GM21576 (cell line): ENCODE measurements around the gene KCNQ2.

Experiments used
- ATAC-seq: cut with Tn5 transposase; IDR thresholded peaks from one replicate; pipeline ENCODE4 v1.9.1; 2021; ENCODE audit warnings: mild to moderate bottlenecking, moderate library complexity; ENCODE audit not compliant: unreplicated experiment

Gene KCNQ2

DNA sequence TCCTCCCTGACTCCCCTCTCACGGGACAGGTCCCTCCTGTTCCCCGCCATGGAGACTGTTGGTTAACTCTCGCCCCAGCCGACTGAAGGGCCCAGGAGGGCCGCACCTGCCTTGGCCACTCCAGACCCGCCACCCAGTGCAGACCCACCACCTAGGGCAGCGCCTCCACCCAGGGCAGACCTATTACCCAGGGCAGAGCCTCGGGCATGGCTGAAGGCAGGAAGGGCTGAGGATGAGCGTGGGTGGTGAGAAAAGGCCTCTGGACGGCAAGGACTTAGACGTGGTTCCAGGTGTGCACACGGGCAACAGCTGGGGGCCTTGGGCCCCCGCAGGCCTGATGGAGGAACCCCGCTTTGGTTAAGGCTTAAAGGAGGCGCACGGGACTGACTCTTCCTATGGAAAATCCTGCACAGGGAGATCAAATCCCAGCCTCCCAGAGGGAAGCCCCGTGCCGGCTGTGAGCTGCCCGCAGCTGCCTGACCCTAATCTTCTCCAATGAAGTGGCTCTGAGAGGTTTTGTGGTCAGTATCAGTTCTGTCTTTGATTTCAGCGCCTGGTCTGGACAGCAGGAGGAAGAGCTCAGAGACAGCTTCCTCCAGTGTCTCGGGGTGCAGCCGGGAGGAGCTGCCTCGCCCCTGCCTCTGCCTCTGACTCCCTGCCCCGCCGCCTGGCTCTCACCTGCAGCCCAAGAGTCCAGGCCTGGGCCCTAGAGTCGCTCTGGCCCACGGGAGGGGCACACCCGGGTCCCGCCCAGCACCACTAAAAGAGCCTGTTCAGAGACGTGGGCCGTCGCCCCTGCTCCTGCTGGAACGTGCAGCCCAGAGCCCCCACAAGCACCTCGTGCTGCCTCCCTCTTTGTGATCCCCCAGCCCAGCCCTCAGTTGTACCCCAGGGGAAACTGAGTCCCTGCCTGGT is 99.2 kb downstream of the KCNQ2 start:
- ATAC-seq, result no peak

DNA sequence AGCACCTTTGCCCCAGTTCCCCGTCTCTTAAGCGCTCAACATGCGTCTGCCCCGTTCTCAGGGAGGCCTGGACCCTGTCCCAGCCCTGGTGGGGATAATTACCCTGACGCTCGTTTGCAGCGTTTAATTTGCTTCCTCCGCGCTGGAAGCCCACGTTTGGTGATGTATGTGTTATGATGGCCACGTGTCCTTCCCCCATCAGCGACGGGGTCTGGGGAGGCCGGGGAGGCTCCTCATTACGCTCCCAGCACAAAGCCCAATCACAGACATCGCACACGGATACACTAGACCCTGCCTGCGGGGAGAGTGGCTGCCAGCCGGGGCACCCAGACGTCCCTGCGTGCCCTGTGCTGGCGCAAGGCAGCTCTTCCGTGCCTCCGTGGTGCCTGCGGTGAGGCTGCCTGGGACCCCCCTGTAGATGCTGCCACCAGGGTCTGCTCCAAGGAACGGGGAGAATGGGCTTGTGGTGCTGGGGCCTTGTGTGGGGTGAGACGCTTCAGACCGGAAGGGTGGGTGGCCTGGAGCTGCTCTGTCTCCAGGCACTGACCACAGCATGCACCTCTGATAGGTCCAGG is 101.1 kb downstream of the KCNQ2 start:
- ATAC-seq, result no peak

DNA sequence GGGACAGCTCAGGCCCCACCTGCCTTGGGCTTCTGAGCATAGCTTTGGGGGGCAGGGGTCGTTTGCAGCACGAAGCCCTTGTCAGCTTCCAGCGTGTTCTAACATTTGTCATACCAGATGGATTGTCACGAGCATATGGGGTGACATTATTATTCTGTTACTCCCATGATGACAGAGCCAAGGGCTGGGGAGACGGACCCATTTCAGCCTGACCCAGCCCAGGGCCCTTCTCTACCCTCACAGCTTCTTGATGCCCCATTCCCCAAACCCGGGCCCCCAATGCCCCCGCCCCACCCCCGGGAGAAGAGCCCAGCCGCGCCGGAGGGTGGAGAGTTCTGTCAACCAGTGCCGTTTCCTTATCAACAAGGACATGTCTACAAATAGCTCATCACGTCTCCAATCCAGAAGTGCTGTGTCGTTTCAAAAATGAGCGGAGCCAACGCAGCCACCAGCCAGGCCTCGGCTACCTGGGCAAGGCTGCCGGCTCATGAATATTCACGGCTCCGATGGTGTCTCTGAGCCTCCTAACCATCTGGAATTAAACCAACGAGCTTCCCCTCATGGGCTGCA is 101.8 kb downstream of the KCNQ2 start:
- ATAC-seq, result no peak

DNA sequence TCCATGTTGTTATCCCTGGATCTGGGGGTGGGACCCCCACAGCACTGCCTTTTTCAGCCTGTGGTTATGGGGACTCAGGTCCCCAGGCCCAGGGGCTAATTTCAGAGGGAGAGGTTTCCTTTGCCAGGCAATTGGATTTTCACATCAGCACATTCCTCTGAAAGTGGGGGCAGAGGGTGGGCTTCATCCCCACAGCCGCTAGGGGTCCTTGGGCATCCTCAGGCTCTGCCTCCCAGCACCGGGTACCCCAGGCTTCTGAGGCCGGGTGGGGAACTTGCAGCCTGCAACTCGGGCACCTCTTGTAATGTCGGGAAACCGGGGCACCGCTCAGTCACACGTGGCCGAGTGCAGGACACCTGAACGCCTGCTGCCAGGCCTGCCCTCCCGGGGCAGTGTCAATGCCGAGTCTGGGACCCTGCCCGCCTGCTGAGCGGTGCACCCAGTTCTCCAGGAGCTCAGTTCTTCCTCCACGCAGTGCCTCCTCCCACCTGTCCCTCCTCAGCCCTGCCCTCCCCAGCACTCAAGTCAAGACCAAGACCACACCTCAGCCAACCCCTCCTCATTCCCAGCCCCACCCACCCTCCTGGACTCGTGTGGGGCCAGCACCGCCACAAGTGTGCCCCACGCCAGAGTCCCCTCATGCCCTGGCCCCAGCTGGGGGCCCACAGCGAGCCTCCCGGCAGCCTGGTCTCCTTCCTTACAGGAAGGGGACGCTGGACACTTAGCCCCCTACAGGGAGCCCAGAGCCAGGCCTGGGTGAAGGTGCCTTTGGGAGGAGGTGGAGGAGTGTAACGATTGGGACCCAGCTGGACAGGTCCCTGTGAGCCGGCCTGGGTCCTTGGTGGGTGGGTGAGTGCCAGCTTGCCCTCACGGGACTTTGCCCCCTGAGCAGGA is 102.5 kb downstream of the KCNQ2 start:
- ATAC-seq, result no peak

DNA sequence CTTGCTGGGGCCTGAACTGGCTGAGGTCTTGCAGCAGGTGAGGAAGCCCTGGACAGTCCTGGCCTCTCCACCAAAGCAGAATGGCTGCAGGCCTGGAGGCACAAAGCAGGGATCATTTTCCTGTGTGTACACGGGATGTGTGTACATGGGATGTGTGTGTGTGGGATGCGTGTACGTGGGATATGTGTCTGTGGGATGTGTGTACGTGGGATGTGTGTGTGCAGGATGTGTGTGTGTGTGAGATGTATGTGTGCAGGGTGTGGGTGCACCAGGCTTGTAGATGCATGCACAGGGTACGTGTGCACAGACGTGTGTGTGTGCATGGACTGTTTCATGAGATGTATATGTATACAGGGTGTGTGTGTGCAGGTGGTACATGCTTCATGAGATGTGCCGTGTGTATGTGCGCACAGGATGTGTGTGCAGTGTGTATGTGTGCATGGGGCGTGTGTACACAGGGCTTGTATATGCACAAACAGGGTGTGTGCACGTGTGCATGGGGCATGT is 103.4 kb downstream of the KCNQ2 start:
- ATAC-seq, result no peak

DNA sequence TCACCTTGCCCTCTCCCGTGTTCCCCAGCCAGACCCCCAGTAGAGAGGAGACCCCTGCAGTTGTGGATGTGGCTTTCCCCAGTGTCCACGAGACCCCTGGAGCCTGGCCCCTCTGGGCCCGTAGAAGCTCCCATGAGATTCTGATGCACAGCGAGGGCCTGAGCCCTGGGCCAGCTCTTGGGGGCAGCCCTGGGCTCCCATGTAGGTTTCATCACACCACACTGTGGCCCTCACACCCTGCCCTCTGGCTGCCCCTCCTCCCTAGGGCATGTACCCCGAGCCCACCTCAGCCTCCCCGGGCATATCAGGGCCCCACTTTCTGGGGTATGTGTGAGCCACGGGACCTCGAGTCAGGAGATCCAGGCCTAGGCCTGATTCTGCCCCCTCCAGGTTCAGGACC is 104.3 kb downstream of the KCNQ2 start:
- ATAC-seq, result no peak

DNA sequence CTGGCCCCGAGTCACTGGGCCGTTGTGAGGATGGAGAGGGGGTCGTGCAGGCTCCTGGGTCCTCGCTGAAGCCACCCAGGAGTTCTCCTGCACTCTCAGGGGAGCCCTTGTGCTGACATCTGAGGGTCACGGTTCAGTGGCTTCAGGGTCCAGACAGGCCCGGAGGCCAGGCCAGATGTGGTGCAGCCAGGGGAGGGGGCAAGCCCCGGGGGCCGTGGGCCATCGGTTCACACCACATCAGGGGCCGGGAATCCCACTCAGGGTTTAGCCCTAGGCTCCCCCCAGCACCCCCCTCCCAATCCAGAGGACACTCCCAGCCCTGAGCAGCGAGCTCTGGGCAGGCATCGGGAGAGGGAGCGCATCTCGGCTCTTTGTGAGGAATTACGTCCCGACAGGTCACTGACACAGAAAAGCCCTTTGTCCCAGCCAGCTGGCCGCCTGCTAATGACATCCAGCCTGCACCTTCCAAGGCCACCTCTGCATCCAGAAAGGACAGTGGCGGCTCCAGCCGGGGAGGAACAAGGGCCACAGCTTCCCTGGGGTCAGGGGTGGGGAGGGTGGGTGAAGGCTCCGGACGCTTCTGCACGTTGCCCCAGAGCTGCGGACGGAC is 104.9 kb downstream of the KCNQ2 start:
- no peak for ATAC-seq

DNA sequence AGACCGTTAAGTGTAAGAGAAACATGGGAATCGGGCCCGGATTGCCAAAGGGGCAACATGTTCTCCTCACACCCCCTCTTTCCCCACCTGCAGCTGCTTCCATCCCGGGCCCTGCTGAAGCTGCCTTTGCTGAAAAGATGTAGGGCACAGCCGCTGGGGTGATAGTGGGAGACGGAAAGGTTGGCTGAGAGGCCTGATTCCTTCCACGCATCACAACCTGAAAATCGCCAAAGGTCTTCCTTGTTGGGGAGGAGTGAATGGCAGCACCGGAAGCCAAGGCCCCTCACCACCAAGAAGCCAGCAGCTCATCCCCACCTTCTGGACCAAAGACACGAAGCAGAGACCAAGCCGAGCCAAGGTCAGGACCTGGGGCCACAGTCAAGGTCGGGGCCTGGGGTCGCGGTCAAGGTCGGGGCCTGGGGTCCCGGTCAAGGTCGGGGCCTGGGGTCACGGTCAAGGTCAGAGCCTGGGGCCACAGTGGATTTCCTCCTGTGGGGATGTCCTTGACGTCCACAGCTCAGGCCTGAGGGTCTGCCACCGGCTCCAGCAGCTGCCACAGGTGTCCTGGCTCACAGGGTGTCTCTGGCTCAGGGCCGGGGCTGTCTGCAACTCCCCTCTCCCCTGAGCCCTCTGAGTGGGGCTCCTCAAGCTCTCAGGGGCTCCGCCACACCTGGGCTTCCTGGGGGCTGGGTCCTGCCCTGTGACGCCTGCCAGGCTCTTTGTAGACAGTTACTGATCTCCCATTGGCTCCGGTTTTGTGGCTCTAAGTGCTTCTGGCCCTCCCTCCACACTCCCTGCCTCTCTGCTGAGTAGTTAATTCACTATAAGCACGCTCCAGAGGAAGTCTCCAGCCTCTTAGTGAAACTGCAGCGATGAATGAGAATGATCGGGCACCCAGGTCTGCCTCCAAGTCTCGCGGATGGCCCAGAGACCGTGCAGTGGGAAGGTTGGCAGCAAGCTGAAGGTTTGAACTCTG is 105.8 kb downstream of the KCNQ2 start:
- no peak for ATAC-seq

DNA sequence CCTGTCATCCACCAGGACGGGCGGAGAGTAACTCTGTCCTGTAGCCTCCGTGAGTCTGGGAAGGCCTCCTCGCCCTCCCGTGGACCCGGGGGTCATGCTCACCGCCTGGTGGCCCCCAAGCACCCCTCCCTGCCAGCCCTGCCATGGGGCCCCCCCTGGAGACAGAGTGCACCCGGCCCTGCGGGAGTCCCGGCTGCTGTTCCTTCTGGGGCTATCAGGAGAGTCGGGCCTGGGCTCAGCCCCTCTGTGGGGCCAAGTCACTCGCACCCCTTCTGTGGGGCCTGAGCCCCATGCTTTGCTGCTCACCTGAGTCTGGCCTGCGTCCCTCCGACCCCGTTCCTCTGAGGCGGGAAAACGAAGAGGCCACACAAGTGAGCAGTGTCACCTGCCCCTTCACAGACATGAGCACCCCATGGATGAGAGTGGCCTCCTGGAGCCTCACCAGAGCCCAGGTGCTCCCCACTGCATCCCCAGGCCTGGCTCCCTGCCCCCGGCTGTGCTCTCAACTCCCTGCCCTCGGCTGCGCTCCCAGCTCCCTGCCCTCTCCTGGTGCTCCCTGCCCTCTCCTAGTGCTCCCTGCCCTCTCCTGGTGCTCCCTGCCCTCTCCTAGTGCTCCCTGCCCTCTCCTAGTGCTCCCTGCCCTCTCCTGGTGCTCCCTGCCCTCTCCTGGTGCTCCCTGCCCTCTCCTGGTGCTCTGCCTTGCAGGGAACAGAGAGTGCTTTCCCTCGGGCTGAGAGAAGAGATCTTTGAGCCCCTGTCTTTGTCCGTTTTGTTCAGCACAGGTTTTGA is 106.7 kb downstream of the KCNQ2 start:
- ATAC-seq, result no peak

DNA sequence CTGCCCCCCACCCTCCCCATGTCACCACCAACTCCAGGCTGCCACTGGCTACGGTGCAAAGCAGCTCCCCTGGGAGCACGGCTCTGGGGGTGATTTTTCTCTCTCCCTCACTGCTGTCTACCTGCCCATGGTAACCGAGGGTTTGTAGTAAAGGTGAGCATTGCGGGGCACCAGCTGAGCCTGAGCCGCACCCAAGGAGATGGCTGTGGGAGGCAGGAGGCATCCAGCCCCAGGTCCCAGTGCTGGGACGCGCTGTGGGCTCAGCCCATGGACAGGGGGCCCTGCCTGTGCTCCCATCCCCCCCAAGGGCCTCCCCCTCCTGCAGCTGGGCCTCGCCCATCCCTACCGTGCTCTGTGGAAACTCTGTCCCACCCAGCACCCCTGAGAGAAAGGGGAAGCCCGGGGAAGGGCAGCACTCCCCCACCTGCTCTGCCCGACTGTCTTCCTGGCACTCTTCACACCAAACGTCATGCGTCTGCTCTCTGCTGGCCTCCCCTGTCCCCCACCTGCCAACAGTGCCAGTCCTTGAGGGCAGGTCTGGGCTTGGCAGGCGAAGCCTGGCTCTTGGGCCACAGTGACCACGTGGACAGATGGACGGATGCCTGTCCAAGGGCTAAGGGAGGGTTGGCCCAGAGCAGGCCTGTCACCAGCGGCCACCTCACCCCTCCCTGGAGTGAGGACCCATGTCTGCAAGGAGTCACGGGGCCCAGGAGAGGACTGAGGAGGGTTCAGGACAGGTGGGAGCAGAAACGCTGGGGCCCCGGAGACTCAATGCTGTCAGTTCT is 107.5 kb downstream of the KCNQ2 start:
- ATAC-seq, result no peak

DNA sequence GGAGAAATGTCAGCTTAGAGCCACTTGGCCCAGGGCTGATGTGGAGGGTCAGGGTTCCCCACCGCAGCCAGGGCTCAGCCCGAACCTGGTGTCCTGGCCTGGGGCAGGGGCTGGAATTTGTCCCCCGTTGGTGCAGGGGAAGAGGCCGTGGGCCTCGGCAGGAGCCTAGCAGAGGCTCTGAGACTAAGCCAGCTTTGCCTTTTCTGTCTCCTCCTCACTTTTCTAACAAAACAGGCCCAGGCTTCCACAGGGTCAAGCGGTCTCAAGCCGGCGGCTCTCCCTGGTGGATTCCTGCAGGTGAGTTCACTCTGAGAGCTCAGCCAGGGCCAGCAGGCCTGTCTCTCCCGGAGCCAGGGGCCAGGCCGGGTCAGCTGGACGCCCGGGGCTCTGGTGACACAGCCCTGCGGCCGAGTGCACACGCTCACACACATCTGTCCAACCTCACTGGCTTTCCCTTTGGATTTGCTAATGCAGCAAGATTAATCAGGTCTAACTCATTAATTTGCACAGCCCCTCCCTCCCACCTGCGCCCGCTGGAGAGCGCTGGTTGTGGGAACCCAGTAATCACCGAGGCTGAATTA is 108.4 kb downstream of the KCNQ2 start:
- no peak for ATAC-seq

DNA sequence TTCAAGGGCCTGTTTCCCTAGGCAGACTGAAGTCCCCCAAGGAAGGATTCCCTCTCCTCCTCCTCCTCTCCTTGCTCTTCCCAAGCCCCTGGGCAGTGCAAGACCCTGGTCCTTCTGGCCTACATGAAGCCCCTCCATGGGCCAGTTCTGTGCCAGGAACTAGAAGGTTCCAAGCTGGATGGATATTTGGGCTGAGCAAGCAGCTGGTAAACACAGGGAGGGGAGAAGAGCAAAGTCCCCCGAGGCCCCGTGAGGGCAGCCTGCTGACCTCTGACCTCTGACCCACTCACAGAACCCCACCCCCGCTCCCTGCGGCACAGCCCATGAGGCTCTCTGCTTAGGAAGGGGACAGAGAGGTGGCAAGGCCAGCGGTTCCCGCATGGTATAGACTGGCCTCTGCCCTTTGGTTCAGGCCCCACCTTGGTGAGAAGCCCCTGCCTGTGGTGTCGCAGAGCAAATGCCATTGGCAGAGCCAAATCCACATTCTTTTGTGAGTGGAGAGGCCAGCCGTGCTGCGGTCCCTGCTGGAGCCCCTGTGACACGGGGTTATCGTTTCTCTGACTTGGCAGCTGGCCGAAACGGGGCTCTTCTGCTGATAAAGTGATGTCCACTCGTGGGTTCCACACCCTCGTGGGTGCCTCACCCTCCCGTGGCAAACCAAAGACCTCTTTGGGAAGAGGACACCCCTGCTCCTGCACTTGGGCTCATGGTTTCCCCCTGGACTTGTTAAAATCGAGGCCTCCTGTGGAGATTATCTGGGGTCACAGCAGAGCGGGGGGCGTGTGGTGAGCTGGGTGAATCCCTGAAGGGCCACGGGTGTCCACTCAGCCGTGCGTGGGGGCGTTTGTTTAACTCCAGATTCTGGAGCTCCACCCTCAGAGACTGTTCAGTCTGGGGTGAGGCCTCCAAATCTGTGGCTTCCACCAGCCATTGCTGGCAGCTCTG is 109.2 kb downstream of the KCNQ2 start:
- ATAC-seq, result no peak

DNA sequence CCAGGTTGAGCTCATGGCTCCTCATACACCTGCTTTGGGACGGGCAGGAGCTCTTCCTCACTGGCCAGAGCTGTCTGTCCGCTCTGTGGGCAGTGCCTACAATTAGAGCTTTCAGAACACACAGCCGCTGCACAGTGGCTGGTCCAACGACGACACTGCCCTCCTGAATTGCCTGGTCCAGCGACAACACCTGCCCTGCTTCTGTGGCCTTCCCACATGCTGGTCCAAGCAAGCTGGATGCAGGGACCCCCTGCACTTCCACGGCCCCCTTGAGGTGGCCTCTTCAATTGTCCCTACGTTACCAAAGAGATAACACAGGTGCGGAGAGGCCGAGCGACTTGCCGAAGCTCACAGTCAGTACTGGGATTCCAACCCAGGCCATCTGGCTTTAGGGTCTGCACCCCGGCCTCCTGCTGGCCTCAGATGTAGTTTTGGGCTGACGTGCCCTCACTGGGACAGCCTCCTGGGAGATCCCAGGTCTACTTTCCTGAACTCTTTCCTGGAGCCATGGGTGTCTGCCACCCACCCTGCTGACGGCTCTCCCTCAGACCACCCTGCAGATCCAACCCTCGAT is 109.9 kb downstream of the KCNQ2 start:
- ATAC-seq, result no peak

DNA sequence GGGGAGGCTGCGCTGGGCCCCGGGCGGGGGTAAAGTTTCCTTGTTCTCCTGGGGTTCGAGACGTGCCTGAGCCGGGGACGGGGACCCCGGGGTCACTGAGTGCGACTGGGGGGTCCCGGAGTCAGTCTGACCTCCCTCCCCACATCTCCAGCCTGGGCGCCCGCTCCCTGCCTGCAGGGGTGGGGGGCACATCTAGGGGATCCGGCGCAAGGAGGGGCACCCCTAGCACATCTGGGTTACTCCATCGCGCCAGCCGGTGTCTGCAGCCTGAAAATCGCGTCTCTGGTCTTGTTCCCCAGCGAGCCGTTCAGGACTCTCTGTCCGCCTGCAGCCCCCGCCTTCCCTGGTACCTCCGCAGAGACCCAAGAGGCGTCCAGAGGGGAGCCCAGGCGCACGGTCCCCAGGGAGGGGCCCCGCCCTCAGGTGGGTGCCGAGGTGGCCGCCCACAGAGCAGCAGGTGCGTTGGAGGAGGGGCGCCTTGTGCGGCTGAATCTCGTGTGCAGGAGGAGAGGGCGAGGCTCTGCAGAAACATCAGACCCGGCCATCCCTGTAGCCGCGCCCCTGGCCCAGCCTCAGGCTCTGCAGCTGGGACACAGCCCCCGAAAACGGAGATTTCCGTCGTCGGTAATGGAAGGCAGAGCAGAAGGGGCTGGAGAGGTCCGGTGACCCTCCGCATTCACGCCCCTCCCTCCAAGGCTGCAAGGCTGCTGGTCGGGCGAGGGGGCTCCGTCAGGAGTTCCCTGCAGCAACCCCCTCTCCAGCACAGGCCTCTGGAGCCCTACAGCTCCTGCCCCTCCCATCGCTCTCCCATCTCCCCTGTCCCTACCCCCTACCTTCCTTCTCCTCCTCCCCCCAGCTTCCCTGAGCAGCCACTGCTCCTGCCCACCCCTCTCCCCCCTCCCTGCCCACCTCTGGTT is 110.7 kb downstream of the KCNQ2 start:
- no peak for ATAC-seq
